ENCODE measurements around the gene PLAC8L1. TPM values are rescaled to one million over a fixed set of nuclear protein-coding genes. Genes with fewer than 3 reads are reported as not detected.

Gene PLAC8L1
- total and polyA plus RNA-seq, 2 of the 8 experiments (the other 6 are each of a cell fraction or from before 2014, with no cell fraction given) = 0.42 TPM; not detected in 1

GRCh38 chr5:146109379-146109778, 4.0 kb upstream of the PLAC8L1 start:
- H4K8ac ChIP-seq (ENCODE audit: extremely low read depth, insufficient read depth, low read length) = no peak overlapping the region
- no peak for TF ChIP-seq USF2 (IDR thresholded peaks at IDR 0.05; ENCODE audit: low read length)
- TF ChIP-seq BACH1 (IDR thresholded peaks at IDR 0.05; ENCODE audit: low read length) = no peak
- no peak overlapping the region for H3K56ac ChIP-seq (replicated peaks; ENCODE audit: insufficient read length, low read depth, low read length)
- 94% methylated on average over 1 of the region's 1 CpG; no CpG with 5 or more reads in 1 of the 2 experiments for WGBS, 2 experiments (ENCODE audit: extremely low coverage in 1 of 2, insufficient coverage in 1 of 2, insufficient read length in 1 of 2, insufficient replicate concordance in 2 of 2, low coverage in 1 of 2, low lambda C conversion rate in 2 of 2, missing lambda C conversion rate in 1 of 2)
- no peak overlapping the region for H3K23ac ChIP-seq (ENCODE audit: insufficient read length)
- peaks cover 3 to 27% (median 19%) of the 10 kb centered on the region in 4 experiments; a peak in 7 of 8 replicates for H3K36me3 ChIP-seq (ENCODE audit: control insufficient read depth in 2 of 4, insufficient read depth in 4 of 4, low read length in 3 of 4)
- no peak overlapping the region for H3K18ac ChIP-seq (ENCODE audit: extremely low read depth, low read length)
- FAIRE-seq (no peak), DNase-seq (ENCODE audit: low read depth in 1 of 2, low spot score in 2 of 2) (no peak)
- no peak overlapping the region for H2AFZ ChIP-seq (ENCODE audit: low read length)
- H3K27me3 ChIP-seq (replicated peaks in 1 of 4; ENCODE audit: control insufficient read depth in 3 of 4, extremely low read depth in 1 of 4, insufficient read depth in 3 of 4, low read length in 3 of 4) = no peaks in the 10 kb centered on the region
- H3K4me3 ChIP-seq (ENCODE audit: extremely low read depth in 1 of 4, insufficient read depth in 2 of 4, low read depth in 3 of 4, low read length in 4 of 4) = no peak overlapping the region
- no peak overlapping the region for H3K14ac ChIP-seq (ENCODE audit: insufficient read length)
- no peak overlapping the region for H3K9ac ChIP-seq (replicated peaks in 1 of 4; ENCODE audit: extremely low read depth in 1 of 4, low read depth in 3 of 4, low read length in 3 of 4)
- H4K5ac ChIP-seq (ENCODE audit: insufficient read length, low read depth, low read length) = no peak overlapping the region
- no peak overlapping the region for H2BK120ac ChIP-seq (replicated peaks; ENCODE audit: low read depth, low read length)
- no peak overlapping the region for H3K27ac ChIP-seq (ENCODE audit: low read depth, low read length)
- no peaks in the 10 kb centered on the region for H4K20me1 ChIP-seq (replicated peaks in 1 of 2; ENCODE audit: control insufficient read depth in 1 of 2, insufficient read depth in 2 of 2, low read length in 2 of 2)
- ChIA-PET POLR2A (ENCODE audit: partially characterized antibody) (interaction anchor here (1.9 to 2.4 kb wide), 2 partner anchors 13 to 94 kb away, joined by 5 to 7 read pairs; partner anchors contain the start of gene RBM27), CTCF (ENCODE audit: partially characterized antibody) (interaction anchor here (1.0 to 1.9 kb wide), 4 partner anchors 10 to 201 kb away, joined by 3 to 5 read pairs (median 4); no protein-coding TSS in a partner anchor)
- no peak overlapping the region for H2BK5ac ChIP-seq (ENCODE audit: low read depth, low read length)
- H2BK12ac ChIP-seq (ENCODE audit: low read depth, low read length) = no peak overlapping the region
- no peak overlapping the region for H2BK15ac ChIP-seq (ENCODE audit: low read length)
- H3K79me2 ChIP-seq (ENCODE audit: control insufficient read depth in 1 of 2, insufficient read depth in 2 of 2, low read length in 2 of 2) = no peaks in the 10 kb centered on the region
- no peak overlapping the region for H2BK20ac ChIP-seq (ENCODE audit: low read length)
- H2AK5ac ChIP-seq (ENCODE audit: low read depth, low read length) = no peak overlapping the region
- no peaks in the 10 kb centered on the region for H3K79me1 ChIP-seq (ENCODE audit: low read depth, low read length)
- no peaks in the 10 kb centered on the region for H3K9me3 ChIP-seq (ENCODE audit: insufficient read depth in 2 of 2, low read depth in 1 of 2, low read length in 1 of 2)
- H3K4ac ChIP-seq (replicated peaks; ENCODE audit: insufficient read length, low read depth, low read length) = no peak overlapping the region
- no peak overlapping the region for H4K91ac ChIP-seq (replicated peaks; ENCODE audit: insufficient read length, low read length)
- no peaks in the 10 kb centered on the region for H3K4me1 ChIP-seq (replicated peaks in 1 of 4; ENCODE audit: control insufficient read depth in 3 of 4, insufficient read depth in 4 of 4, low read length in 3 of 4)
- H3K4me2 ChIP-seq (ENCODE audit: insufficient read depth in 1 of 2, low read depth in 2 of 2, low read length in 2 of 2) = no peak overlapping the region
- H3K23me2 ChIP-seq (ENCODE audit: low read depth, low read length) = no peaks in the 10 kb centered on the region

Data from H1 (cell line).